HG02840 (cell line): ENCODE measurements around the gene RAB40C.
"Not testable (repeated sequence)": the region's sequence is repeated elsewhere in the genome, so short reads cannot be mapped to it uniquely, and the experiment has no call there.

ENCODE experiments used
- ATAC-seq: cut with Tn5 transposase; IDR thresholded peaks from one replicate; pipeline ENCODE4 v1.9.1; 2021; ENCODE audit warnings: mild to moderate bottlenecking, moderate library complexity, moderate number of reproducible peaks; ENCODE audit not compliant: unreplicated experiment, low FRiP score

The RAB40C gene

DNA sequence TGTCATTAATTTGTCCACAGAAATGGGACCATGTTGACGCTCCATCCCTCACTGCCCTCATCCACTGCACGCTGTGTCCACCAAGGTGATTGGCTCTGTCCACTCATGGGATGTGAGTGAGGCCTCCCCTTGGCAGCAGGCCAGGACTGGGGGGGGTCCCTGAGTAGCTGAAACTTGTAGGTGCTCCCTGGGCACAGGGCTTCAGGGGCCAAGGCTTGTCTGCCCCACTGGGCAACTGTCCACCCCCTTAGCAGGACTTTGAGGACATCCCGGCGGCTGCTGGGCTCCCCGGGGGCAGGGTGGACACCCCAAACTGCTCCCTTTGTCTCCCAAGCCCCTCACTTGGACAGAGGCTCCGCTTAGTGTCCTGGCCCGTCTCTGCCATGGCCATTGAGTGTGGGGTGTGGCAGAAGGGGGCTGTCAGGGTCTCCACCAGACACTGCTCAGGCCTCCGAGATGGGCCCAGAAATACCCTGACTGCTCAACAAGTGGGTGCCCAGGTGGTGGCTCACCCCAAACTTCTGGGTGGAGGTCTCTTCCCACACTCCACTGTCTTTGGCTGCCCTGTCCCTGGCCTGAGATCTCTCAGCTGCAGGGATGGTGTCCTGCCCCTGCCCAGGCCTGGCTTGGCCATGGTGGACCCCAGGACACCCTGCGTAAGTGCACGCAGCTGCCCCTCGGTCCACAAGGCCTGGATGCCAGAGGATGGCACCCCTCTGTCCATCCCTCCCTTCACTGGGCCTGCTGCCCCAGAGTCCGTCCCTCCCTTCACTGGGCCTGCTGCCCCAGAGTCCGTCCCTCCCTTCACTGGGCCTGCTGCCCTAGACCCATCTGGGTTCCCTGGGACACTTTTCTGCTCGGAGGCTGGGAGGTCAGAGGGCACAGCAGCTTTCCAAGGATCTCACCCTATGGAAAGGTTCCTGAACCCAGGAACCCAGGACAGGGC, 2.9 kb upstream of the RAB40C start:
- ATAC-seq = no peak

DNA sequence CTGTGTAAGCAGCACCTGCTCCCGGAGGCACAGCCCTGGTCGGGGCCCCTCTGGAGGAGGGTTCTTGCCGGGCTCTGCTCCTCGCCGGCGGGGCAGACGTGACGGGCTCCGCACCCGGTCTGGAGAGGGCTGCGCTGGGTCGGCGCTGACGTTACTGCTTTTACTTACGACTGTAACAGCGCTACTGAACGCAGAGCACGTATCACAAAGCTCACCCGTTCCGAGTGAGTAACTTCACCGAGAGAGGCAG, 1.3 kb upstream of the RAB40C start:
- ATAC-seq = peak; percentile 3

GRCh38 chr16:588889-589657, 793 bp upstream of the RAB40C start:
- ATAC-seq = peak; percentile 81

- peak; percentile 1 for ATAC-seq
These were observed 435 bp downstream of the RAB40C start for GRCh38 chr16:590188-590814.

DNA sequence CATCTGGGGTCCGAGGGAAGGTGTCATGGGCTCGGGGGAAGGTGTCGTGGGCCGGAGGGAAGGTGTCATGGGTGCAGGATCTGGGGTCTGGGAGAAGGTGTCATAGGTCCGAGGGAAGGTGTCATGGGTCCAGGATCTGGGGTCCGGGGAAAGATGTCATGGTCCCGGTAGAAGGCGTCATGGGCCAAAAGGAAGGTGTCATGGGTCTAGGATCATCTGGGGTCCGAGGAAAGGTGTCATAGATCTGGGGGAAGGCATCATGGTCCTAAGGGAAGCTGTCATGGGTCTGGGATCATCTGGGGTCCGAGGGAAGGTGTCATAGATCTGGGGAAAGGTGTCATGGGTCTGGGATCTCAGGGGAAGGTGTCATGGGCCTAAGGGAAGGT, 942 bp downstream of the RAB40C start:
- no peak for ATAC-seq

- no peak for ATAC-seq
These were observed 1.4 kb downstream of the RAB40C start for GRCh38 chr16:591231-591630.

DNA sequence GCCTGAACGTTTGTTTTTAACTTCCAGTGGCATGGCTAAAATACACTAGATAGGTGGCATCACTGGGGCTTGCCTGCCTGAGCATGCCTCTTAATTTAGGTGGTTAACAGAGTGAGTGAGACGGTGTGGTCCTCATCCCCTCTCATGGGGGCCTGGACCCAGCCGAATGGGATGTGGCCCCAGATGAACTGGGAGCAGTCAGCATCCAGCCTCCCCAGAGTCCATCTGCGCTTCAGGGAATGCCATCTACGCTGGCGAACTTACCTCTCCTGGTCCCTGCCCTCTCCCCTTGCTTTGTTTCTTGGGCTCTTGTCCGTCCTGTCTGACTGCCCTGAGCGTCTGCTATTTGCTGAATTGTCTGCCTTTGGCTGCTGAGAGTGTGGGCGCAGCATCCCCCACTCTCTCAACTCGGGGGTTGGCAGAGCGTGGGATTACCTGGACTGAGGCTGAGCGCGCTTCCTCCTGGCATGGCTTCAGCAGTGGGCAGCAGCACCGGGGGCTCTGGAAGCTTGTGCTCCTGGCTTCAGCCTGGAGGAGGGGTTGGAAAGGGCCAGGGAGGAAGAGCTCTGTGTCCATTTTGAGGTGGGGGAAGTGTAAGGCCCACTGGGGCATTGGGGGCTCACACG, 2.1 kb downstream of the RAB40C start:
- ATAC-seq = no peak

- no peak for ATAC-seq
These were observed 2.8 kb downstream of the RAB40C start for GRCh38 chr16:592518-593306.

- ATAC-seq = no peak
These were observed 3.5 kb downstream of the RAB40C start for GRCh38 chr16:593406-593805.

- ATAC-seq = no peak
These were observed 3.9 kb downstream of the RAB40C start for GRCh38 chr16:593807-594206.

GRCh38 chr16:595094-595528, 5.2 kb downstream of the RAB40C start:
- ATAC-seq = no peak

- ATAC-seq = no peak
These were observed 6.3 kb downstream of the RAB40C start for GRCh38 chr16:595942-596735.

DNA sequence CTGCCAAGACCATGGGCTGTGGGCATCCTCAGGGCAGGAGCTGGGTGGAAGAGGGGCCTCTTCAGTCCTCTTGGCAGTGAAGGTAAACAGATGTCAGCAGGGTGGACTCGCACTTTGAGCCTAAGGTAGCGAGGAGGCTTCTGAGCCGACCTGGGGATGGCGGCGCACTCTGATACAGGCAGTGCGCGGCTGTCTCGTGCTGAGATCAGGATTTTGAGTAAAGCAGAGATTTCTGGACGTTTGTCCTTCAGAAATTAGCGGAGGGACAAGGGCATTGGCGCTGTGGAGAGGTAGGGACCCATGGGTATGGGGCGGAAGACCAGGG, 6.8 kb downstream of the RAB40C start:
- ATAC-seq = no peak

DNA sequence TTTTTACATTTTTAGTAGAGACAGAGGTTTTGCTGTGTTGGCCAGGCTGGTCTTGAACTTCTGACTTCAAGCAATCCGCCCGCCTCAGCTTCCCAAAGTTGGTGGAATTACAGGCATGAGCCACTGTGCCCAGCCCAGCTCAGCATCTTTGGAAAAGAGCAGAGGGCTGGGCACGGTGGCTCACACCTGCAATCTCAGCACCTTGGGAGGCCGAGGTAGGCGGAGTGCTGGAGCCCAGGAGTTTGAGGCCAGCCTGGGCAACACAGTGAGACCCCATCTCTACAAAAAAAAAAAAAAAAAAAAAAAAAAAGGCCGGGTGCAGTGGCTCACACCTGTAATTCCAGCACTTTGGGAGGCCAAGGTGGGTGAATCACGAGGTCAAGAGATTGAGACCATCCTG, 7.8 kb downstream of the RAB40C start:
- ATAC-seq = not testable (repeated sequence)

DNA sequence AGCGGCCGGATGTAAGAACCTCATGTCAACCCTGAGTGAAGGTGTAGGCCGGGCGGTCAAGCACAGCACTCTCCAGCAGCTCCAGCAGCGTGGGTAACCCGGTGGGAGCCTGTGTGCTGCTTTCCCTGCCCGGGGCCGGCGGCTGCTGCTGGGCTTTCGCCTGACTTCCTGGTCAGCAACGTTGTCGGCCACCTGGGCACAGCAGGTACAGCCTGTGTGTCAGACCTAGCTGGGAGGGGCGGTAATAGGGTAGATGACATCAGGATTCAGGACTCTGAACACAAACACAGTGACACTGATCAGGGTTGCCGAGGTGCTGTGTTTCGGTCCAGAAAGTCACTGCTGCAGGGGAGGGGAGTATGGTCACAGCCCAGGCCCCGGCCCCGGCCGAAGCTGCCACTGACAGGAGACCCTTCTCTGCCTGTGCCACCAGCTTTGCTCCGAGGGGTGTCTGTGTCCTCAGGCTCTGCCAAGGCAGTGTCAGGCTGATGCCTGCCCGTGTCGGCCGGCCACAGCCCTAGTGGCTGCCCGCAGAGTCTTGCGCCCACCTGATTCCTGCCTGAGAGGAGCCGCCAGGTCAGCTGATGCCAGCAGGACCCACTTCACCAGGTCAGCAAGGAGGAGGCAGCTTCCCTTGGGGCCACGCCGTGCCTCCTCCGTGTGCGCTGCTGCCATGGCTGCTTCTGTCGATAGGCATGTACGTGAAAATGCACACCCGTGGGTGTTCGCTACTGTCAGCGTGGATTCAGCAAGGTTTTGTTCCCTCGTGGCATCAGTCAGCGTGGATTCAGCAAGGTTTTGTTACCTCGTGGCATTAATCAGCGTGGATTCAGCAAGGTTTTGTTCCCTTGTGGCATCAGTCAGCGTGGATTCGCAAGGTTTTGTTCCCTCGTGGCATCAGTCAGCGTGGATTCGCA, 9.2 kb downstream of the RAB40C start:
- no peak for ATAC-seq

DNA sequence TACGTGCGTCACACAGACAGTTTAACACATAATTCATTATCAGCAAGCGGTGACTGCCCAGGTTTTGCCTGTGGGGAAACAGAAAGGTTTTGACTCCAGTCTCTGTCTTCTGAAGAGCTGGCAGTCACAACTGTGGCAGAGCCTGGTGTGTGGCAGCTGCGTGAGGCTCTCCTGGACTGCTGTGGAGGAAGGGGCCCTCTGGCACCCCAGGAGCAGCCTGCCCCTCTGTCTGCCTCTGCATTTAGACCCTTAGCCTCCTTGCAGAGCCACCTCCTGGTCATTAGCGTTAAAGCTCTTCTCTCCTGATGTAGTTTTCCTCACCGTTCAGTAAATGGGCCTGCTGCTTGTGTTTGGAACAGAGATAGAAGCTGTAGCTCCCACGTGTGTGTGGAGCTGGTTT, 10.9 kb downstream of the RAB40C start:
- ATAC-seq = no peak

- no peak for ATAC-seq
These were observed 14.1 kb downstream of the RAB40C start for GRCh38 chr16:603933-604332.

GRCh38 chr16:606656-607307, 16.9 kb downstream of the RAB40C start:
- no peak for ATAC-seq
